Activated T-cell treated with anti-CD3 and anti-CD28 coated beads for 48 hours (primary cell): ENCODE results near the gene IL4I1.
A peak's percentile ranks its signal among the peaks of the same experiment; 100 is the strongest.

Source experiments
- DNase-seq: peaks from one replicate; pipeline ENCODE4 v3.0.0-alpha.2; 2020; ENCODE audit warnings: low read depth

The IL4I1 gene

DNA sequence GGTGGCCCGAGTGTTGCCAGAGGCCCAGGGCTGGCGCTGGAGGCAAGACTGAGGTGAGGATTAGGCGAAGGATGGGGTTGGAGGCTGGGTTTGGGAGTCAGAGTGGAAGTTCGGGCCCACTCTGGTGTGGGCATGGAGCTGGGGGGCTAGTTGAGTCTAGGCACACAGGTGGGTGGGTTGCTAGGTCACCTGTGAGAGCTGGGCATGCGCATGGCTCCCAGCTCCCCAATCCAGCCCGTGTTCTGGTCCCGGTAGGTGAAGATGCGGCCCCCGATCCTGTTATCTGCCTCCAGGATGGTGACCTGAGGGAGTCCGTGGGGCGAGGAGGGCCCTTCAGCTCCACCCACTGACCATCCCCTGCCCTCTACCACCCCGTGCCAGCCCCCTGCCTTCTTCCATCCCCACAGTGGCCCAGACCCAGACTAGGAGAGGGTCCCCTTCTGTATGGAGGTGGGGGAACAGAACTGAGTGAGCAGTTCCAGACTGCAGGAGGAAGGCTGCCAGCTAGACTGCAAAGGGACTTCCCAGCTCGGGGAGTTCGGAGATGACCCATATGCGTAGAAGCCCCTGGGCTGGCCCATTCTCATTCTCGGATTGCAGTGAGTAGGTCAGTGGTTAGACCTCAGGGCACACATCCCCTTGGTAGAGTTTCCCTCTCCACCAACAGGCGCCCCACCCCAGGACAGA lies 1.7 kb downstream of the IL4I1 start:
- DNase-seq = peak; percentile 47

DNA sequence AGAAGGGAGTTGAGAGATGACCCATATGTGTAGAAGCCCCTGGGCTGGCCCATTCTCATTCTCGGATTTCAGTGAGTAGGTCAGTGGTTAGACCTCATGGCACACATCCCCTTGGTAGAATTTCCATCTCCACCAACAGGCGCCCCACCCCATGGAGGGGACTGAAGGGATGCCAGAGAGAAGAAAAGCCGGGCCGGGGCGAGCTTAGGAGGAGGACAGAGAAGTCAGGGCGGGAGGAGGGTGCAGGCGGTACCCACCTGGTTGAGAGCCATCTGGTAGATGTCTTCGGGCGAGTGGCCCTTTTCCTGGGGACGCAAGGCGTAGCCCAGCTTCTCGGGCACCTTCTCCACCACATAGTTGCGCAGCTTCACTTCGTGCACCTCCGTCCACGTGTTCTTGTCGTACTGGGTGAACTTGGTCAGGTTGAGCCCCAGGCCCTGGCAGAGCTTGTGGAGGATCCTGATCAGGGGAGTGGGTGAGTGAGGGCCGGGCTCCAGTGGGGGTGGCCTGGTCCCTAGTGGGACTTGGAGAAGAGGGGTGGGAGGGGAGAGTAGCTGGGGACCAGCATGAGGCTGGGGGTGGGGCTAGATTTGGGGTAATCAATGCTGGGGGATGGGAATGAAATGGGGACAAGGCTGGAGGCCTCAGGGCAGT lies 2.5 kb downstream of the IL4I1 start:
- DNase-seq = no peak

DNA sequence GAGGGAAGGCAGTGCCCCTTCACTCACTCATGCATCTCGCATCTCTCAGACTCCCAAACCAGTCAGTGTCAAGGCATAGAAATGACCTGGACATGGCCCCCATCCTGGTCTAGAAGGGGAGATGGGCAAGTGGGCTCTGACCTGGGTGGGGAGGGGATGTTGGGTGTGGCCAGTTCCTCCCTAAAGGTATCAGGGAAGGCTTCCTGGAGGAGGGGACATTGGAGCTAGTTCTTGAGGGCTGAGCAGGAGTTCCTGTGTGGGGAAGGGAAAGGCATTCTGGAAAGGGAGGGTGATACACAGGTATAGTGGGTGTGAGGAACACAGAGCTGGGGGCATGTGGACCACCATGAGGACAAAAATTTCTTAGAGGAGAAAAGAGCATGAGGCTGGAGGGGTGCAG lies 4.0 kb downstream of the IL4I1 start:
- DNase-seq = no peak

DNA sequence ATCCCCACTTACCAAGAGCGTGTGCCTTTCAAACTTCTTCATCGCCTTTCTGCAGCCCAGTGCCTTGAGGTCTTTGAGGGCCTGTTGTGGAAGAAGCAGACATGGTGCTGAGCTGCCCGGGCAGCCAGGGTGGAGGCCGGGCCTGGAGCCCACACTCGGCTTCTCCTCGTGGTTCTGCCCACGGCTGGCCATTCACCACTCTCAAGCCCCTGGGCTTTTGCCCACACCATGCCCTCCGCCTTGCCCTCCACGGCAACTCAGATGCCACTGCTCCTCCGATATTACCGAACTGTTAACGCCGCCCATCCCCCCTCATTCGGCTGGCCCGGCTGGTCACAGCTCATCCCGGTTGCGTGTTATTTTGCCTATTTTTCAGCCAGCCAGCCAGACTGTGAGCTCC lies 5.3 kb downstream of the IL4I1 start:
- DNase-seq = no peak

DNA sequence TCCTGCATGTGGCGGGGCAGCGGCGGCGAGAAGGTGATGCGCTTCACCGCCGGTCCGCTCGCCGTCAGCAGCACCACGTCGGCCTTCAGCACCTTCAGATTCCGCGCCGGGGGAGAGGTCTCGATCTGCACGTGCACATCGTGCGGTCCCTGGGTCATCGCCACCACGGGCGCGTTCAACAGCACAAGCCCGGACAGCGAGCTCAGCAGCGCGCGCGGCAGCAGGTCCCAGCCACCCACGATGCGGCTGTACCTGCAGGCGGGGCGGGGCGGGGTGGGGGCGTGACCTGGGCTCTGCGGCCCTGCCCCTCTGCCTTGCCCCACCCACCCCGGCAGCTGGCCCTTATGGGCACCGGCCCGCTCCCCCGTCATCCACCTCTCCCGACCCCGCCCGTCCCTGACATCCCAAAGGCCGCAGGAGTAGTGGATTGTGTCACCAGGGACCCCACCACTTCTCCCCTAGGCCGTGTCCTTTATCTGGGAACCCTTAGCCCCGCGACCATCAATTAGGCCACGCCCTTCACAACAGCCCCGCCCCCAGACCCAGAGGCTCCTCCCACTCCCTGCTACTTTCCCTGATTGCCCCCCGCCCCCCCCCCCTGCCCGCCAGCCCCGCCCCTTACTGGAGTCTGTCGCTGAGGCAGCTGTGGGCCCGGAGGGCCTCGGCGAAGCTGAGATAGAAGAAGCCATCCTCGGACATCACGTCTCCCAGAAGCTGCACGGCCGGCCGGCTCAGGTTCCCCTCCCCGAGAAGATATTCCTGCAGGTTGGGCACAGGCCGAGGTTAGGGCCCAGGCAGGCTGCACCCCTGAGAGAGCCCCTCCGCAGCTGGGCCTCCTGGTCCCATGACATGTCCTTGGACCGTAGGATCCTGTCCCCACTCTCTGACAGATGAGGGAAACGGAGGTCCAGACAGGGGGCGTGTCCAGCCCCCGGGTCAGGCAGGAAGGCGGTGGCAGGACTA lies 6.1 kb downstream of the IL4I1 start:
- DNase-seq = peak; percentile 64

DNA sequence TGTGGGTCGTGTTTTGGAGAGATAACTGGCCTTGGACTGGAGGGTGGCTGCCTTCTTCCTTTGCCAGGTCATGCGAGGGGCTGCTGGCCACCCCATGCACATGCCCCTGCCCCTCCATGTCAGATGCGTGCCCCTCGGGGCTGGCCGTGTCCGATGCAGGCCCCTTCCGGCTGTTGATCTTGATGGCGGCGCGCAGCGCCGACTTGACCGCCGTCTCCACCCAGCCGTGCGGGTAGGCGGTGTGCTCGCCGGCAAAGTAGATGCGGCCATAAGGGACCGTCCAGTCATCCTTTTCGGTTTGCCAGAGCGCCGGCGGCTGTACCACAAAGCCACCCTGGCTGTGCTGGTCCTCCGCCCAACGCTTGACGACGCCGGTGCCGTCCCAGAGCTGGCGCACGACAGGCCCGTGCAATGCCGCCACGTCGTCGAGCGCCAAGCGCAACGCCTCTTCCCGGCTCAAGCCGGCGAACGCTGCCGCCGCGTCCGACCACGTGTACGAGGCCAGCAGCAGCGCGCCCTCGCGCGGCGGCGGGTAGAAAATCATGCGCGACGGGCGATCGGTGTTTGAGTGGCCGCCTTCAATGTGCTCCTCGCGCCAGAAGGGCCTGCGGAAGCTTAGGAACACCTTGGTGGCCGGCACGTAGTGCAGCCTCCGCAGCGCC lies 6.9 kb downstream of the IL4I1 start:
- DNase-seq = peak; percentile 78

DNA sequence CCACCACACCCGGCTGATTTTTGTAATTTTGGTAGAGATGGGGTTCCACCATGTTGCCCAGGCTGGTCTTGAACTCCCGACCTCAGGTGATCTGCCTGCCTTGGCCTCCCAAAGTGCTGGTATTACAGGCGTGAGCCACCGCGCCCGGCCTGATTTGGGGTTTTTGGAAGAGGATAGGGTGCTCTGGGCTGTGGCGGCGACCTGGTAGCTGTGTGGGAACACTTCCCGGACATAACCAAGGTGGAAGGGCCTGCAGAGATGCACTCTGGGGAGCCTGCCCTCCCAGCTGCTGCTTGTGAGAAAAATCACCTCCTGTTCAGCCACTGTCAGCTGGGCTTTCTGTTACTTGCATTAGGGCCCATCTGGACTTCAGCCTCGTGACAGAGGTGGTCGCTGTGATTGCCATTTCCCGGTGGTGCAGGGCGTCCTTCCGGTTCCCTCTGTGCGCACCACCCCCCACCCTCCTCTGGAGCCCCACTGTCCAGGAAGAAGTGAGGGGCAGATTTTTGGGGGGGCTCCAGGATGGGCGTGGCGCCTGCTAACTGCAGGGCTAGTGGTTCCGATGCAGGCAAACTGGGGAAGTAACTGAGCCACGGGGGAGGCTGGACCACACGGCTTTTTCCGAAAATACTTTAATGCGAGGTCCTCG lies 7.5 kb downstream of the IL4I1 start:
- no peak for DNase-seq

DNA sequence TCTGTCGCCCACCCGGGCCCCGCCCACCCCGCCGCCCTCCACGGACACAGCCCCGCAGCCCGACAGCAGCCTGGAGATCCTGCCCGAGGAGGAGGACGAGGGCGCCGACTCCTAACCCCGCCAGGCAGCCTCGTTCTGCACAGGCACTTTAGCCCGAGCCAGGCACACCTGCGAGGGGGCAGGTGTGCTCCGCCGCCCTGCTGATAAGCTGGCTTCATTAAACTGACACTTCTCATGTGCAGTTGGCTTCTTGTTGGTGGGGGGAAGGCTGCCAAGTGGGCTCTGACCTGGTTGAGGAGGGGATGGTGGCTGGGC lies 8.2 kb downstream of the IL4I1 start:
- DNase-seq = no peak

DNA sequence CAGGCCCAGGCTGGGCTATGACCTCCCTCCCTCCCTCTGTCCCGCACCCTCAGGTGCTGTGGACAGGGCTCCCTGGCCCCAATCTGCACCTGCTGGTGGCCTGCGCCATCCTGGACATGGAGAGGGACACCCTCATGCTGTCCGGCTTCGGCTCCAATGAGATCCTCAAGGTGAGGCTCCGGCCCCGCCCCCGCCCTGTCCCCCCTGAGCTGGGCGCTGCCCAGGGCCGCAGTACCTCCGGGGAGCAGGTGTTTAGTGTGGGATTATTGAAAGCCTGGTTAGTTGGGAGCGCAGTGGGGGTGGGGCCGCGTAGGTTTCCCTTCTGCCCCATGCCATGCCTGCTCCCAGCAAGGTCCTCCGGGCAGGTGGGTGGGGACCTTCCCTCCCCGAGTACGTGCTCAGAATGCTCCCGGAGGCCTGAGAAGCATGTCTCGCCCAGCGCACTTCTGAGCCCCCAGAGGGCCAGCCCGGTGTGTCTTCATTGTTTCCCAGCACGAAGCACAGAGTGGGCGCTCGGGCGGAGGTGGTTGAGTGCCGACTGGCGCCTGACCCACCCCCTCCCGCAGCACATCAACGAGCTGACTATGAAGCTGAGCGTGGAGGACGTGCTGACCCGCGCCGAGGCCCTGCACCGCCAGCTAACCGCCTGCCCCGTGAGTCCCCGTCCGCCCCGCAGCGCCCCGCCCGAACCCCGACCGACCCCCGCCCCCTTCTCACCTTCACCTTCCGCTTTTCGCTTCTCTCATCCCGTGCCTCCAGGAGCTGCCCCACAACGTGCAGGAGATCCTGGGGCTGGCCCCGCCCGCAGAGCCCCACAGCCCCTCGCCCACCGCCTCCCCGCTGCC lies 8.8 kb downstream of the IL4I1 start:
- no peak for DNase-seq

DNA sequence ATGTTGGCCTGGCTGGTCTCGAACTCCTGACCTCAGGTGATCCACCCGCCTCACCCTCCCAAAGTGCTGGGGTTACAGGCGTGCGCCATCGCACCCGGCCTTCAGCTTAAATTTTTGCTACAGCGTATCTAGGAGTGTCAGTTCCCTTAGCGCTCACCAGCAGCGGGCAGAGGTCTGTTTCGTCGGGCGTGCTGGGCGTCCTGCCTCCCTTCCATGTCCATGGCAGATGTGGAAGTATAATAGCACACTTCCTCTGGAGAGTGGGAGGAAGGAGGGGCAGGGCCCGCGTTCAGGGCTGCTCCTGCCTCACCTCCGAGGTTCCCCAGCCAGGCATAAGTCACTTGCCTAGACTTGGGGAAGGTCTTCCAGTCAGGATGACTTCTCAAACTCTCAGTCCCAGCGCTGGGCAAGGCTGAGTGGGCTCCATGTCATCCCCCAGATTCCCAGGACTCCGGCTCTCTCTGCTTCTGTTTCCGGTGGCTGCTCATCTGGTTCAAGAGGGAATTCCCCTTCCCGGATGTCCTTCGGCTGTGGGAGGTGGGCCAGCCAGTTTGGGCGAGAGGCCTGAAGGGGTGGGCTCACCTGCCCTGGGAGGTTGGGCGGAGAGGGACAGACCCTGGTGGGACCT lies 9.5 kb downstream of the IL4I1 start:
- no peak for DNase-seq

DNA sequence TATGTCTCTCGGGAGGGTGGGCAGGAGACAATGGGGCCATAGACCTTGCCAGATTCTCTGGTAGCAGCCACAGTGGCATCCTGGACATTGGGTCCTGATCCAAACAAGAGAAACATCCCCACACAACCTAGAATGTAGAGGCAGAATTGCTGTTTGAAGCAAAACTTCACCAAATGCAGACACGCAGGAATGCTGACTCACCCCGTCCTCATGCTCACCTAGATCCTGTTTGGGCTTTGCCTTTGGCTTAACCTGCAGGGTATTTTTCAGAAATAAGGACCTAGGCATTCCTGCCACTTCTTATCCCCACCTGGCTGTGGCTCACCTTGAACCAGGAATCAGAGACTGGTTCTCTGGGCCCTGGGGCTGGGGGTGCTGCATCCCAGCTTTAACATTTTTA lies 11.9 kb downstream of the IL4I1 start:
- DNase-seq = no peak

DNA sequence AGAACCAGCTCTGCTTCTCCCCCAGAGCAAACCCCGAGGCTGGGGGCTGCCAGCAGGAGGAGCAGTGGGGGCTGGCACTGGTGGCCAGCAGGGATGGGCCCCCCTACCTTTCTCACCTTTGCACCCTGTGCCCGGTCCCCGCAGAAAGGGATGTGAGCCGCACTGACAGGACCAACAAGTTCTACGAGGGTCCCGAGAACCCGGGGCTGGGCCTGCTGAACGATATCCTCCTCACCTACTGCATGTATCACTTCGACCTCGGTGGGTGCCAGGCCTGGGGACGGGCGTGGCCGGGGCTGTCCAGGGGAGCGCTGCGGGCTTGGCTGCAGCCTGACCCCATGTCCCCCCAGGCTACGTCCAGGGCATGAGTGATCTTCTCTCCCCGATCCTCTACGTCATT lies 12.6 kb downstream of the IL4I1 start:
- no peak for DNase-seq

DNA sequence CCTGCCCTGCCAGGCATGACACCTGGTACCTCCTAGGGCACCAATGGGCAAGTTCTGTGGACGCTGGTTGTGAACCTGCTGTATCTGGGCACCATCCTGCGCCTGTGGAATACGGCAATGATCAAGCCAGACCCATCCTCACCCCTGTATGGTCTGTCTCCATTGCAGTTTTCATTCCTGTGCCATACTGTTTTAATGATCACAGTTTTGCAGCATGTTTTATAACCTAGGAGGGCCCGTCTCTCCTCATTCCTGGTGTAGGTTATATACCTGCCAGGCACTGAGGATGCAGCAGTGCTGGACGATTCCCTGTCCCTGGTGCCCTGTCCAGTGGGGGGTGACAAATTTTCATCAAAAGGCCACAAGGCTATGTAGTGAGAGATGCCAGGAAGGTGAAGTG lies 13.6 kb downstream of the IL4I1 start:
- no peak for DNase-seq

DNA sequence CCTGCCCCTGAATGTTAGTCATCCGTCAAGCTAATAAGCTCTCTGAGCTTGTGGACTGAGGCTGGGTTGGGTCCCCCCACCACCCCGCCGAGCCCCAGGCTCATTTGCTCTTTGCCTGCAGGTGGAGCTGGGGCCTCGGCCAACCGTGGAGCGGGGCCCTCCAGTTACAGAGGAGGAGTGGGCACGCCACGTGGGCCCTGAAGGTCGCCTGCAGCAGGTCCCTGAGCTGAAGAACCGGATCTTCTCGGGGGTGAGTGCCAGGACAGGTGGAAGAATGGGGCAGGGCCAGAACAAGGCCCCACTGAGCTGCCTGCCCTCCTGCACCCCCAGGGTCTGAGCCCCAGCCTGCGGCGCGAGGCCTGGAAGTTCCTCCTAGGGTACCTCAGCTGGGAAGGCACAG lies 14.0 kb downstream of the IL4I1 start:
- no peak for DNase-seq

DNA sequence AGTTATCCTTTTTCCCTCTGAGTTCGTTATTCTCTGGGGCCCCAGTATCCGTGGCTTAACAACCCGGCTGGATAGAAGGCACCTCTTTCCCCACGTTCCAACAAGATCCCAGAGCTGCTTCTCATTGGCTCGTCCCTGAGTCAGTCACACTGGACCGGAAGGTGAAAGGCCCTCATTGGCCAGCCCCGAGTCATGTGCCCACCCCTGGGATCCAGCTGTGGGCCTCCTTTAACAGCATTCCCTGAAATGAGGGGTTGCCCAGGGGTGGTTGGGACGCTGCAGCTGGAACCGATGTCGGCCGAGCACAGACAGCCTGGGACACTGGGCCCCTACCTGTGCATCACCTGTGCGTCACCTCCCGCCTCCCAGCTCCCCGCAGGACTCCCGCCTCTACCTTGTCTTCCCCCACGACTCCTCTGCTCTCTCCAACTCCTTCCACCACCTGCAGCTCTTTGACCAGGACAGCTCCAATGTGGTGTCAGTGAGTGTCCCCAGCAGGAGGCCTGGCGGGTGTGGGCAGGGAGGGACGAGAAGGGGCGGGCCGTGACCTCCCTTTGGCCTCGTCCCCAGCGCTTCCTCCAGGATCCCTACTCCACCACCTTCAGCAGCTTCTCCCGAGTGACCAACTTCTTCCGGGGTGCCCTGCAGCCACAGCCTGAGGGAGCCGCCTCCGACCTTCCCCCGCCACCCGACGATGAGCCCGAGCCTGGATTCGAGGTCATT lies 14.9 kb downstream of the IL4I1 start:
- DNase-seq = no peak

DNA sequence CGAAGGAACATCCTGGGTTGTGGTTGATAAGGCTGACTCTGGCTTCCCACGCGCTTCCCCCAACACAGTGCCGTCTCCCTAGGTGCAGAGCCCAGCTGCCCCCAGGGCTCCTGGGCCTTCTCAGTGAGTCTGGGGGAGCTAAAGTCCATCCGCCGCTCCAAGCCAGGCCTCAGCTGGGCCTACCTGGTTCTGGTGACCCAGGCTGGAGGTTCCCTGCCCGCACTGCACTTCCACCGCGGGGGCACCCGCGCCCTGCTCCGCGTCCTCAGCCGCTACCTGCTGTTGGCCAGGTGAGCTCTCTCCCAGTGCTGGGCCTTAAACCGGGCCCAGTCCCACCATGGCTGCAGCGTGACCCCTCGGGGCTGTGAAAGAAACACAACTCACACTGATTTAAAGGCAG lies 15.5 kb downstream of the IL4I1 start:
- DNase-seq = no peak

DNA sequence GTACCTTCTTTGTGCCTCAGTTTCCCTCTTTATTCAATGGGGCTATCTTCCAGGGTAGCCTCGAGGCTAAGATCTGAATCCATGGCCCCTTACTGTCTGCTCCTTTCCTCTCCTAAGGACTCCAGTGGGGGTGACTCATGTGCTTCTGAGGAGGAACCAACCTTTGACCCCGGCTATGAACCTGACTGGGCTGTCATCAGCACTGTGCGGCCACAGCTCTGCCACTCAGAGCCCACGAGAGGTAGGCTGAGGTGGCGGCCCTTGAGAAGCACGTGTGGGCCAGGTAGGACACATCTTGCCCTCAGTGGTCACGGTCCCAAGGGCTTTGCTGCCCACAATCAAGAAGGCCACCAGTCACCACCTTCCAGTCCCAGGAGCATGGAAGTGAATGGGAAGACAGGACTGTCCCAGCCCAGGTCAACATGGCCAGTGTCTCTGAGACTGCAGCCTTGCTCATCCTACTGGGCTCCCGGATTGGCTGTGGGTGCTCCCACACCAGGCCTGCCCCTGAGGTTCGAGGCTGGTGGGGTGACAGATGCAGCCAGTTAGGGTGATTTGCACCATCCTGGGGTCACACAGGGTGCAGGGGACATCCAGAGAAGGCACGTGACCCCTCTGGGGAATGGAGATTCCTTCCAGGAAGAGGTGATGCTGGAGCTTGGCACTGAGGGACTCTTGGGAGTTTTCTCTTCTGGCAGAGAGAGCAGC lies 16.4 kb downstream of the IL4I1 start:
- DNase-seq = no peak

DNA sequence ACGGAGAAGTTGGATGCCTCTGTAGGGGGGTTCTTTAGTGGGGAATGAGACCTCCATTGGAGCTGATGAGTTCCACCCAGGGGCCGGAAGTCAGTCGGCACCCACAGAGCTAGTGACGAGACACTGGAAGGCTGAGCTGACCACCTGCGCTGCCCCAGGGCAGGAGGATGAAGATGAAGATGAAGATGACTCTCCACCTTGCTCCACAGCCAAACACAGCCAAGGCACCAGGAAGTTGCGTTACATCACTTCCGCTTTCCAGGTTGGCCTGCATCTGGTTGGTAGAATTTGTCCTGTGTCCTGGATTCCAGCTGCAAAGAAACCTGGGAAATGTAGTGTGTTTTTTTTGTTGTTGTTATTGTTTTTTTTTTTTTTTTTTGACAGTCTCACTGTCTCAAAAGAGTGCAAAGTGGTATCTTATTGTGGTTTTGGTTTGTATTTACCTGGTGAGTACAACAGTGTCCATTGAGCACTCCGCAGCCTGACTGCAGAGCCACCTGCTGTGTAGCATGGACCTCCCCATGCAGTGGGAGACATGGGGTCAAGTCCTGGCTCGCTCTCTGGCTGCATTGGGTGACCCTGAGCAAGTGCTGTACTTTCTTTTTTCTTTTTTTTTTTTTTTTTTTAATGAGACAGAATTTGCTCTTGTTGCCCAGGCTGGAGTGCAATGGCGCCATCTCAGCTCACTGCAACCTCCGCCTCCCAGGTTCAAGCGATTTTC lies 17.3 kb downstream of the IL4I1 start:
- DNase-seq = no peak

DNA sequence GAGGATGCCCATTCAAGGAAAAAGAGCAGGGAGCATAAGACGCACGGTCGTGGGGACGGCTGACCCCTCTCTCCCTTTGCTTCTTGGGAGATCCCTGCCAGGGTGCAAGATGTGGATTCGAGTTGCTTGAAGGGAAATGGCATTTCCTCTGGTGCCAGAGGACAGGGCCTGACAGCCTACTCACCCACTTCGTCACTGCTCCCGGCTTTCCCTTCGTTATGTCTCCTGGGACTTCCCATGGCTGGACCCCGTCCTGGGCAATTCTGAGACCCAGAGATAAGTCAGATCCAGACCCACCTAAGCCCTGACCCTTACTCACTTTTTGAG lies 18.0 kb downstream of the IL4I1 start:
- no peak for DNase-seq
